Cerebellar cortex (tissue), 1 donor: ENCODE data around the gene UPF1.

Source experiments
- DNase-seq: peaks from one replicate; pipeline ENCODE4 v3.0.0-alpha.2; 2015; ENCODE audit warnings: low spot score

UPF1 gene

DNA sequence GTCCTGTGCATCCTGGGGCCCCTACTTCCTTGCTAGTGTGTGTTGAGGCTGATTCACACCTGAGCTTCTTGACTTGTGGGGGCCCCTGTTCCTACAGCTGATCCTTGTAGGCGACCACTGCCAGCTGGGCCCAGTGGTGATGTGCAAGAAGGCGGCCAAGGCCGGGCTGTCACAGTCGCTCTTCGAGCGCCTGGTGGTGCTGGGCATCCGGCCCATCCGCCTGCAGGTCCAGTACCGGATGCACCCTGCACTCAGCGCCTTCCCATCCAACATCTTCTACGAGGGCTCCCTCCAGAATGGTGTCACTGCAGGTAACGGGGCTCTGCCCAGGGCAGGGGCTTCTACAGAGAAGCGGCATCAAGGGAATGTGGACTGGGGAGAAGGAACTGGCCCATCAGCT is 25.5 kb downstream of the UPF1 start:
- DNase-seq, result no peak

DNA sequence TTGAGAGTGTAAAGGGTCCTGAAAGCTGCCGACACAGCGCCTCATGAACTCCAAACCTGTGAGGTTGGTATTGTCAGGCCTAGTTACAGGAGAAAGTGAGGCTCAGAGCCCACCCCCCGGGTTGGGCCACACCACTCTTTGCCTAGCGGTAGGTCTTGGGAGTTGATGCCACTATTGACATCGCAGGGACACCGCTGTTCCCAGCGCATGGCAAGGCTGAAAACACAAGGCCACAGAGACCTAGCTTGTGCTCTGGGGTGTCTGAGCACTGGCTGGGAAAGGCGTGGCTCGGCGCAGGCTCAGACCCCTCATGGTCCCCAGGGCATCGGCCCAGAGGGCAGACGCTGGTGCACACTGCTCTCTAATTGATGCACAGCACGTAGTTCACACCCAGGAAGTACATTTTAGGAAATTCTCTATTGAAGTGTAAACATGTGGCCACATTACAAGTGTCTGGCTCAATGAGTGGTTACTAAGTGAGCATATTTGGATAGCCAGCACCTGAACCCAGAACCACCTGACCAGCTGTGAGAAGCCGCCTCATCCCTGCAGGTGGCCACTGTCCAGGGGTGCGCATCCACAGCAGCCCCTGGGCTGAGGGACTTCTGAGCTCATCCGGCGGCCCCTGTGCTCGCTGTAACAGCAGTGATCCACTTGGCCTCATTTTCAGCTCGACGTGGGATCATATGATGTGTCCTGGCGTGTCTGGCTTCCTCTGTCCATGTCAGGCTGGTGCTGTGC is 27.3 kb downstream of the UPF1 start:
- DNase-seq, result no peak

DNA sequence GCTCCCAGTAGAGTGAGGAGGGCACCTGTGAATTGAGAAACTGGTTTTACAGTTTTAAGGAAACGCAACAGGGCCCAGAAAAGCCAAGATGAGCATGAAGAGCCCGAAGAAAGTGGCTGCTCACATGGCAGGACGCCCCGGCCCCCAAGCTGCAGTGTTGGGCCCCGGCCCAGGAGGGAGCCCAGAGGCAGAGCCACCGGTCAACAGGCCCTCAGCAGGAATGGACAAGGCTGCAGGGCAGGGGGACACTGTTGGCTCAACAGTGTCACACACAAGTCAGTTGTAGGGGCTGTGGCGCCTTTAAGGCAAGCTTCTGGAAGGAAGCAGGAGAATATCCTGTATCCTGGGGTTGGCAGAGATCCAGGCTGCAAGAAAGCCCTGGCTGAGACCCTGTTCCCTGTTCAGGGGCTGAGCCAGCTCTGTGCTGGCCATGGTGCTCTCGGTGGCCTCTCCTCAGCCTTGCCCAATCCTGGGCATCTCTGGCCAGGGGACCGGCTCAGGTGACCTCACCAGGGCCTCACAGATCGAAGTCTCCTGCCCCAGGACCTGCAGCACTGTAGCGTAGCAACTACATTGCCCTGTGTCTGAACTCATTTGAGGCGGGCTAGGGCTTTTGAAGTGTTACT is 28.0 kb downstream of the UPF1 start:
- DNase-seq, result peak; percentile 68

DNA sequence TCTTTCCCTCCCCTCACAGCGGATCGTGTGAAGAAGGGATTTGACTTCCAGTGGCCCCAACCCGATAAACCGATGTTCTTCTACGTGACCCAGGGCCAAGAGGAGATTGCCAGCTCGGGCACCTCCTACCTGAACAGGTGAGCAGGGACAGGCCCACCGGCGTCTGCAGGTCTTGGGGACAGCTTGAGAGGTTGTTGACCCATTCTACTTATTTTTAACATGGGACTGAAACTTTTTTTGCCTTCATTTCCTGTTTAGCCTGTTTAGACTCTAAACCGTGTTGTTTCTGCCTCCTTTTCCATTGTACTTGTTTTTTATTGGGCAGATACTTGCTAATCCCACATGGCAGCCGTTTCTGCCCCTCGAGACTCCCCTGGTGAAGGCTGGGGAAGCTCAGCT is 28.5 kb downstream of the UPF1 start:
- DNase-seq, result no peak

DNA sequence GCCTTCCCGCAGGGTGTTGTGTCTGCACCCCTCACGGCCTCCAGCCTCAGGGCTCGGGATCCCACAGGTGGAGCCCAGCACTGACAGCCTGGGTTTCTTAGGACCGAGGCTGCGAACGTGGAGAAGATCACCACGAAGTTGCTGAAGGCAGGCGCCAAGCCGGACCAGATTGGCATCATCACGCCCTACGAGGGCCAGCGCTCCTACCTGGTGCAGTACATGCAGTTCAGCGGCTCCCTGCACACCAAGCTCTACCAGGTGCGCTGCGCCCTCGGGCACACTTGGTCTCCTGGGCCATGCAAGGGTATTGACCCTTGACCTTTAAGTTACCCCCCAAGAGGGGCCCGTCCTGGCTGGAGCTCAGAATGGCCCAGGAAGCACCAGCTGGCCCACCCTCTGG is 29.0 kb downstream of the UPF1 start:
- no peak for DNase-seq

DNA sequence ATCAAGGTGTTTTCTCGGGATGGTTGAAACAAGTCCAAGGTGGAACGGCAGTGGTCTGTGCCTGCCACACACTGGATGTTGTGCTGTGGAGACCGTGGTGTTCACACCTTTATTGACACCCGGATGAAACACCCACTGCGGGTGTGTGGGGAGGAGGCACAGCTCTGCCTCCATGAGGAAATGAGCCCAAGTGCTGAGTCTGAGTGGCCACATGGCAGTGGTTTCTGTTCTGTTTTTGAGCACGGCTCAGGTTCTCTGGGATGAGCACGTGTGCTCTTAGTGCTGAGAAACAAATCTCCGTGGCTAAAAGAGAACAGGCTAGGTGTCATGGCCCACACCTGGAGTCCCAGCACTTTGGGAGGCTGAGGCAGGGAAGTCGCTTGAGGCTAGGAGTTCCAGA is 29.5 kb downstream of the UPF1 start:
- DNase-seq, result no peak

DNA sequence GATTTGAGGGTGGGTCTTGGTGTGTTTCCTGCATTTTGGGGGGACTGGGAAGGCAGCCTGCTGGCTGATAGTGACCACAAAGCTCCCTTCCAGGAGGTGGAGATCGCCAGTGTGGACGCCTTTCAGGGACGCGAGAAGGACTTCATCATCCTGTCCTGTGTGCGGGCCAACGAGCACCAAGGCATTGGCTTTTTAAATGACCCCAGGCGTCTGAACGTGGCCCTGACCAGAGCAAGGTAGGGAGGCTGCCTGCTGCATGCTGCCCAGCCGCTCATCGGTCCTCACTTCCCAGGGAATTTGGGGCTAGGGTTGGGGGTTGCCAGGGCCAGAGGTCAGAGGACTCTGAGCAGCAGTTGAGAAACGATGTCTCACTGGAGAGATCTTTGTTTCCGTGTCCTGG is 30.2 kb downstream of the UPF1 start:
- no peak for DNase-seq

DNA sequence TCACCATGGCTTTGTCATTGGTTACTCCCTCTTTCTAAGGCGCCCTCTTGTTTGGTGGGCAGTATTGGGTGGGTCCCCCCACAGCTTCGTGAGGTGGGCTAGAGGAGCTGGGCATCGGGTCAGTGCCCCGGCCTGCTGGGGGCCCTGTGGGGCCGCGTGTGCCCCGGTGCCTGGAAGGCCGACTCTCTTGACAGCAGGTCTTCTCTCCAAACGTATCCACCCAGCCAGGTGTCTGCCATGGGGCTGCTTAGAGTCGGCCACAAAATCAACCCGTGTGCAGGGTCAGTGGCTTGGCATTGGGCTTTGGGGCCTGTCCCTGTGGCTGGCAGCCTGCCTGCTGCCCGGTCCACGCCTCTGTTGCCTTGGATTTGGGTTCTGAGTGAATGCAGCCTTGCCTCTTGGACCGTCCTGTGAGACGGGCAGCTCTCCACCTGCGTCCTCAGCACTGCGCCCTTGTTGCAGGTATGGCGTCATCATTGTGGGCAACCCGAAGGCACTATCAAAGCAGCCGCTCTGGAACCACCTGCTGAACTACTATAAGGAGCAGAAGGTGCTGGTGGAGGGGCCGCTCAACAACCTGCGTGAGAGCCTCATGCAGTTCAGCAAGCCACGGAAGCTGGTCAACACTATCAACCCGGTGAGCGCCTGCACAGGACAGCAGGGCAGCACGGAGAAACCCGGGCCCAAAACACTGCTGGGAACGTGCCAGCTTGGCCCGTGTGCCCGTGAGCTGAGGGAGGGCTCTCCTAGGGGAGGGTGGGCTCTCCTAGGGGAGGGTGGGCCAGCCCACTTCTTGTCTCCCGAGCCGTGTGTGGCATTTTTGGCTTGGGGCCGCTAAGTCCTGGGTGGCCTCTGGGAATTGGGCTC is 31.4 kb downstream of the UPF1 start:
- no peak for DNase-seq

DNA sequence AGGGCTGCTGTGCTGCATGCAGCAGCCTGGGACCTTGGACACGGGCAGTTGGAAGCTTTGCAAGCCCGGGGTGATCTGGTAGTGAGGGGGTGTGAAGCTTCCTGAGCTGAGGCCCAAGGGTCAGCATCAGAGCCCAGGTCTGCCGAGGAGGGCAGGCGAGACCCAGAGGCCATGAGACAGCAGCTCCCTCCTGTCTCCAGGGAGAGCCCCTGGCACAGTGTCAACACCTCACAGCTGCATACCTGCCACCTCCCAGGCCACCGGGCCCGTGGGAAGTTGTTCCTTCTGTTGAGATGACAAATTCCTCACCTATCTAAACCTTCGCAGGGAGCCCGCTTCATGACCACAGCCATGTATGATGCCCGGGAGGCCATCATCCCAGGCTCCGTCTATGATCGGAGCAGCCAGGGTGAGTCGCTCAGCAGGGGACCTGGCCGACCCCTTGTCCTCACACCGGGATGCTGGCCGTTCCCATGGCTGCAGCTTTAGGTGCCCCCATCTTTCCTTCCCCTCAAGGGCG is 32.1 kb downstream of the UPF1 start:
- no peak for DNase-seq

DNA sequence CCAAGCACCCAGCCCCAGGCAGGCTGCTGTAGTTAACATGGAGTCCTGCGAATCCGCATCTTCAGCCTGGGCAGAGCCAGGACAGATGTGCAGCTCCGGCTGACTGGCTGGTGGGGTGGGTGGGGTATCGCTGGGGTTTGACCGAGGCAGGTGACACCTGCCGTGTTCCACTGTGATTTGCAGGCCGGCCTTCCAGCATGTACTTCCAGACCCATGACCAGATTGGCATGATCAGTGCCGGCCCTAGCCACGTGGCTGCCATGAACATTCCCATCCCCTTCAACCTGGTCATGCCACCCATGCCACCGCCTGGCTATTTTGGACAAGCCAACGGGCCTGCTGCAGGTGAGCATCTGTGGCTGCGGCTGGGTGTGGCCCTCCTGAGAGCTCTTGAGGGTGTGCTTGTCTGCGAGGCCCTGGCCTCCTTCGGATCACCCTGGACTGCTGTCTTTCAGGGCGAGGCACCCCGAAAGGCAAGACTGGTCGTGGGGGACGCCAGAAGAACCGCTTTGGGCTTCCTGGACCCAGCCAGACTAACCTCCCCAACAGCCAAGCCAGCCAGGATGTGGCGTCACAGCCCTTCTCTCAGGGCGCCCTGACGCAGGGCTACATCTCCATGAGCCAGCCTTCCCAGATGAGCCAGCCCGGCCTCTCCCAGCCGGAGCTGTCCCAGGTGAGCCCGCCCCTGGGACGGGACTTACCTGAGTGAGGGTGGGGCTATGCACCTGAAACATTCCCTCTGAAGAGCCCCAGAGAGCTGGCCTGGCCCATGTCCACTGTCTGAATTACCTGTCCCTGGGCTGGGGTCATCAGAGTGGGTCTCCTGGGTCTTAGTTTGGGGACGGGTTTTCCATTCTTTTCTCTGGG is 33.6 kb downstream of the UPF1 start:
- DNase-seq, result no peak

DNA sequence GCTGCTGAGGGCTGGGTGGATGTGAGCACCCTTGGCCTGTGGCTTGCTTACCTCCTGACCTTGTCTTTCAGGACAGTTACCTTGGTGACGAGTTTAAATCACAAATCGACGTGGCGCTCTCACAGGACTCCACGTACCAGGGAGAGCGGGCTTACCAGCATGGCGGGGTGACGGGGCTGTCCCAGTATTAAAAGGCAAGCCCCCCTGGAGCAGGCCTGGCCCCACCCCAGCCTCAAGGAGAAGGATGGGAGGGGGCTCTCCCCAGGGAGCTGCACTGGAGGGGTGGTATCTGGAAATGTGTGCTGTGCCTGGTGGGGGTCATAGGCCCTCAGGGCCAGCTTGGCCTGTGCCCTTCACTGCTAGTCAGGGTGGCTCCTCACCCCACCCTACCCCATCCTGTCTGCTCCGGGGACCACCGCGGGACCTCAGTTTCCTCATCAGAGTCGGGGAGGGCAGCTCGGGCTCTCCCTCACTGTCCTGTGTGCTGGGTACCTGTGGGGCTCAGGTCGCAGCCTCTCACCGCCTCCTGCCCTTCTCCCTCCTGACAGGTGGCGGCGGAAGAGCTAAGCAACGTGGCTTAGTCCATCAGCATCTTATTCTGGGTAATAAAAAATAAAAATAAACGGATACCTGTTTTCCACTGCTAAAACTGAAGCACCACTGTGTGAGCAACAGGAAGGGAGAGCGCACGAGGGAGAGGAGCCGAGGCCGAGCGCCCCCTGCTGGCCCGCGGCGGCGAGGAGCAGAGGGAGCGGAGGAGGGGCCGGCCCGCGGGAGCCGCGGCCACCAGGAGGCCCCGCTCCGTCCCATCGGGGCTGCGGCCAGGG is 34.4 kb downstream of the UPF1 start:
- peak; percentile 67 for DNase-seq

DNA sequence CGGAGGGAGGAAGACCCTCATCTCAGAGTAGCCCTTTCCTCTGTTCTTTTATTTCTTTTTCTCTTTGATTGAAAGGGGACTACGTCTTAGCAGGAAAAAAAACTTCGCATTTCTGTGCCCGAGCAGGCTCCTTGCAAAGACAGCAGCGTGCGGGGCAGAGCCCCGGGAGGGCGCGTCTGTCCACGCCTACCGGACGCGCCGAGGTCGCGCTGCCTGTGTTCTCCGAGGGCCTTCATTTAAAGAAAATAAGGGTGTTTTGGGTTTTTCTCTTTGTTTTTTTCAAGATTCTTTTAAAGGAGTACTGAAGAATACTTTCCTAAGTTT is 35.0 kb downstream of the UPF1 start:
- DNase-seq, result no peak

DNA sequence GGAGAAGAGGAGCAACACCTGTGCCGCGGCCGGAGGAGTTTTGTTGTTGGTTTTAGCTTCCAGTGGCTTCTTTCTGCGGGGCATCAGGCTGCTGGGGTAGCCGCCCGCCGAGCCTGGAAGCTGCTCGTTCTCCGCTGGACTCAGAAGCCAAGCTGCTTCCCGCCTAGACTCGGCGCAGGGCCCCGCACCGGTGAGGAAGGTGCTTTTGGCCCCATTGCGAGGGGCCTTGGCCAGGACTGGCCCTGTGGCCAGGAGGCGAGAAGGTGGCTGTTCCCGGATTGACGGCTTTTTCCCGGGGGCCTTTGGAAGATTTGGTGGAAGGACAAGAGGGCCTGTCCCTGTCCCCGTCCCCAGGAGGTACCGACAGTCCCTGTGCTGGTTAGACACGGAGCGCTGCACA is 35.4 kb downstream of the UPF1 start:
- no peak for DNase-seq

DNA sequence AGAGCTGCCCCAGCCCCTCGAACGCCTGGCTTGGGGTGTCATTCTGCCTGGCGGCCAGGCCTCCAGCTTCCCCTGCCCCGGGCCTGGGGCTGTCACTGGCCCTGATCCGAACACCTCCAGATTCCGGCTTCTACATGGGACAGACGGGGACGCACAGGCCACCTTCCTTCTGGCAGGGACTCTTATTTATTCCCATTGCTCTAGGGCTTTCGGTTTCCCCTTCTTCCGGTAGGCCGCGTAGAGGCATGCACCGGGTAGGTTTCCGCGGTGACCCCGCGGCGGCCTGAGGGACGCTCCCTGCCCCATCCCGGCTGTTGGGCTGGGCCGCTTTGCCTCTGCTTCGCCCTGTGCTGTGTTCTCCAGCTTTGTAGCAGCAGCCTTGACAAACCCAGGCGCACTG is 36.0 kb downstream of the UPF1 start:
- no peak for DNase-seq

DNA sequence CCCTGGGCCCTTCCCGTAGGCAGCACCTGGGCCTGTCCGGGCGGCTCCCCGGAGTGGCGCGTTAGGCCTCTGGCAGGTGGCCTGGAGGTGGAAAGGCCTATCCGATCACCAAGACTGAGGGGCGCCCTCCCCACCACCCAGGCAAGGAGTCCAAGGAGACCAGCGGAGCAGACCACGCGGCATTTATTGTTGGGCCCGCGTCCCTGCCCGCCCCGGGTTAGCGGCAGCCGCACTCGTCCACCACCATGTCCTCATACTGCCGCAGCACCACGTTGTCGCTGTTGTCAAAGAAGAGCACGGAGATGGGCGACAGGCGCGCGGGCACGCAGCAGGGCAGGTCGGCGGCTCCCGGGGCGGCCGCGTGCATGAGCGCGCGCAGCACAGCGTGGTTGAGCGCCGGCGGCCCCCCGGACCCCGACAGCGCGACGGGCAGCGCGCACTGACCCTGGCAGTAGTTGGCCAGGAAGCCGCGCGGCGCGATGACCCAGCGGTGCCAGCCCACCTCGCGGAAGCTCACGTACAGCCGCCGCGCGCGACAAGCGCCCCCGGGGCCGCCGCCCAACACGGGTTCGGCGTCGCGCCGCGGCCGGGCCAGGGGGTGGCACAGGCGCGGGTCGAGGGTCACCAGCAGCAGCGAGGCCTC is 36.7 kb downstream of the UPF1 start:
- peak; percentile 46 for DNase-seq

DNA sequence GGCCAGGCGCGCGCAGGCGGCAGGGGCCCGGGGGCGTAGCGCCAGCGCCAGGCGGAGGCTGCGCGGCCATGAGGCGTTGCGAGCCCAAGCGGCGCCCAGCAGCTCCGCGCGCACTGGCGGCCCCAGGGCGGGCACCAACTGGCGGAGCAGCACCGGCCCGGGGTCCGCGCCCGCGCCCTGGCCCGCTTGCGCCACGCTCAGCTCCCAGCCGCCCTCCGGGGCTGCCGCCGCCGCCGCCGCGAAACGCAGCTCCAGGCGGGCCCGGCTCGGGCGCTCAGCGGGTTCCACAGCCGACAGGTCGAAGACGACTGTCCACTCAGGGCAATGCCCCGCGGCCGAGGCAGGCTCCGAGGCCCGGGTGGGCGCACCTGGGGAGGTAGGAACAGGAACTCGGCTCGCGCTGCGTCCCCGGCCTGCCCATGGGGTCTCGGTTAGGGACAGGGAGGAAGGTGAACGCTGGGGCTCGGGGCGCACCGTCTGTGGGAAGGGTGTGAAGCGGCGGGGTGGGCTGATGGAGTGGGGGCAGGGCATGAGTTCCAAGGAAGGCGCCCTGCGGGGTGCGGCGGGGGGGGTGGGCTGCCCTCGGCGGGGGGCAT is 37.4 kb downstream of the UPF1 start:
- no peak for DNase-seq

DNA sequence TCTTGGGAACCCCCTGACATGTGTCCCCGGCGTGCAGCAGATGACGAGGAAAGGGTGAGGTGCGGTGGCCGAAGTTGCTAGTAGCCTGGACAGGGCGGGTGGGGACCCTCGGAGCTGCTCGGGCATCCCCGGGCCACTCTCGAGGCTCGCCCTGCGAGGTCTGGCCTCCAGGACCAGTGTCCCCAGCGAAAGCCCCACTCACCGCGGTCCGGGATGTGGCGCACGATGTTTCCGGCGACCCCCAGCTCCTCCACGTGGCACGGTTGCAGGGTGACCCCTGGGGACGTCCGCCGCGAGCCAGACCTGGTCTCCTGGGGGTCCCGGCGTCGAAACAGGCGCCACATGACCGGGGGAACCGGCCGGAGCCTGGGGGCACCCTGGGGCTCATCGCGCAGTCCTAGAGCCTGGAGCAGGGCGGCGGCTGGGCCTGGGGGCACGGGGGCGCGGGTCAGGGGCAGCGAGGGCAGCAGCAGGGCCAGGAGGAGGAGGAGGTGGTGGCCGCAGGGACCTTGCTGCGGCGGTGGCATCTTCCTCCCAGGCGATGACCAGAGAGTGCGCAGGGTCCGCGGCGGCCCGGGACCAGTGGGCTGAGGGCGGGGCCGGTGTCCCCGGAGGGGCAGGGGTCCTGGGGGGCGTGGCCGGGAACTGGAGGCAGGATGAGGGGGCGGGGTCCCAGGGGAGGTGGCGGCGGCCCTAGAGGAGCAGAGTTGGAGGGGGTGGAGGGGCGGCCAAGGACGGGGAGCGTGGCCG is 38.2 kb downstream of the UPF1 start:
- no peak for DNase-seq

DNA sequence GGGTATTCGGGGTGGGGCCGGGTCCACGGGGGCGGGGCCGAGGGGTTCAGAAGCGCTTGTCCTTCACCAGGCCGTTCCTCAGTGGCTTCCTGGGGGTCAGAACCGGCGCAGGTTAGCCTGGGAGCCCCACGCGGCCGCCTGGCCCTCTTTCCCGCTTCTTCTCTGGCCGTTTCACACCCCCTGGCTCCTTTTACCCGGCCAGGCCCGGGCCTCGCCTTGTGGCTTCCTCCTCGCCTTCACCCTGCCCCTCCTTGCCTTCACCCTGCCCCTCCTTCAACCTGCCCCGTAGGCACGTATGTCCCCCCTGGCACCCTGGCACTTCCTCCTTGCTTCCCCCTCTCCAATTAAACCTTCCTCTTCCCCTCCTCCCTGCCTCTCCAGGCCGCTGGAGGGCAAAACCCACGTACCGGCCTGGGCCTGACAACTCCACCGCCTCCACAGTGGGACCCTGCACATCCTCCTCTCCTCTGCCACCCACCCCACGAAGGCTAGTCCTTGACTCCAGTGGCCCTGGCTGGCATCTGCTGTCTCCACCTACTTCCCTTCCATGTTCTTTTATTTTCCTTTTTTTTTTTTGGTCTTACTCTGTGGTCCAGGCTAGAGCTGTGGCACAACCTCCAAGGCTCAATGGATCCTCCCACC is 38.9 kb downstream of the UPF1 start:
- DNase-seq, result no peak

DNA sequence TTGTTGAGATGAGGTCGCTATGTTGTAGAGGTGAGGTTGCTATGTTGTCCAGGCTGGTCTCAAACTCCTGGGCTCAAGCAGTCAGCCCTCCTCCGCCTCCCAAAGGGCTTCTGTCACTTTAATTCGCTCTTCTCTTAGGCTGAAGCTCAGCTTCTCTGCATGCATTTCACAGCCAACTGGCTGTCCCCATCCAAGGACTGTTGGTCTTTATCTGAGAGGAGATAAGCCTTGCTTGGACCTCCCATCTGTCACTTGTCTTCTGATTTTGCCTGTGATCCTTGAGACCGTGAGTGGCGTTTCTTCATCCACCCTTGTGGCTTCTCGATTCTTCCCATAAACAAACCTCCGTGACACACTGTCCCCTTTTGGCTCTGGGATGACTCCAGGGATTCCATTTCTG is 39.8 kb downstream of the UPF1 start:
- DNase-seq, result peak; percentile 58
